C4-2B (cell line): ENCODE data around the gene TCF19.
"Not testable (repeated sequence)": the region's sequence is repeated elsewhere in the genome, so short reads cannot be mapped to it uniquely, and the experiment has no call there.

ENCODE experiments used
- CTCF ChIP-seq: fragments of 450-650 bp; conservative IDR thresholded peaks from 2 replicates; pipeline ENCODE4 v1.5.1; 2017; ENCODE audit warnings: mild to moderate bottlenecking
- ZFX ChIP-seq: fragments of 450-650 bp; IDR thresholded peaks from 2 replicates; pipeline ENCODE4 v1.6.1; 2017

GRCh38 chr6:31164475-31165063 lies 6.2 kb downstream of the TCF19 start:
- TF ChIP-seq CTCF, ZFX: not testable (repeated sequence)
